GM12891 (cell line): ENCODE data around the gene NAALADL2.

ENCODE experiments used
- DNase-seq: peaks from one replicate; pipeline ENCODE4 v3.0.0; 2011; ENCODE audit warnings: low spot score; ENCODE audit not compliant: insufficient read length
- FAIRE-seq: peaks from 2 replicates; lab custom pipeline; 2011; peaks lifted over from hg19 to GRCh38; lab: Jason Lieb, UNC
- PAX5 ChIP-seq: IDR thresholded peaks from 2 replicates; pipeline ENCODE4 v1.6.1; 2011; ENCODE audit warnings: low read length, moderate library complexity, mild to moderate bottlenecking; ENCODE audit not compliant: insufficient read depth, severe bottlenecking
- POLR2A ChIP-seq: IDR thresholded peaks from 2 replicates; pipeline ENCODE4 v1.6.1; 2011; ENCODE audit warnings: low read depth, low read length, control low read depth
- POLR2AphosphoS5 ChIP-seq: IDR thresholded peaks from 2 replicates; pipeline ENCODE4 v1.6.1; 2011; ENCODE audit warnings: low read depth, low read length, control low read depth
- POU2F2 ChIP-seq: IDR thresholded peaks from 2 replicates; pipeline ENCODE4 v1.6.1; 2011; ENCODE audit warnings: low read depth, mild to moderate bottlenecking, control low read depth, low read length, moderate library complexity
- SPI1 ChIP-seq: IDR thresholded peaks from 2 replicates; pipeline ENCODE4 v1.6.1; 2011; ENCODE audit warnings: low read depth, low read length, control low read depth
- TAF1 ChIP-seq: IDR thresholded peaks from 2 replicates; pipeline ENCODE4 v1.6.1; 2011; ENCODE audit warnings: low read depth, low read length, control low read depth

The NAALADL2 gene

DNA sequence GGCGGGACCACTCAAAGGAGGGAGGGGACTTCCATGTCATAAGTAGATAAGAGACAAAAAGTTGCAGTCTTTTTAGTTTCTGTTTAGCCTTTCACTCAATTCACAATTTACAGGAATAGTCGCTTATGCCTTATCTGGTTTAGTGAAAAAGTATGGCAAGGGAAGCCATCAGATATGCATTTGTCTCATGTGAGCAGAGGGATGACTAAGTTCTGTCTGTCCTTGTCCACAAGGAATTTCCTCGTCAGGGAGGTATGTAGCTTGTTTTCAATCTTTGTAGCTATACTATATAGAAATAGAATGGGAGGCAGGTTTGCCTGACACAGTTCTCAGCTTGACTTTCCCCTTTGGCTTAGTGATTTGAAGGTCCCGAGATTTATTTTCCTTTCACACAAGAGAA, 882.8 kb downstream of the NAALADL2 start:
- DNase-seq, result no peak
- TF ChIP-seq SPI1 (no peak), TAF1 (no peak), PAX5 (no peak), POLR2A (no peak), POLR2AphosphoS5 (no peak), POU2F2 (no peak)
- no peak for FAIRE-seq

DNA sequence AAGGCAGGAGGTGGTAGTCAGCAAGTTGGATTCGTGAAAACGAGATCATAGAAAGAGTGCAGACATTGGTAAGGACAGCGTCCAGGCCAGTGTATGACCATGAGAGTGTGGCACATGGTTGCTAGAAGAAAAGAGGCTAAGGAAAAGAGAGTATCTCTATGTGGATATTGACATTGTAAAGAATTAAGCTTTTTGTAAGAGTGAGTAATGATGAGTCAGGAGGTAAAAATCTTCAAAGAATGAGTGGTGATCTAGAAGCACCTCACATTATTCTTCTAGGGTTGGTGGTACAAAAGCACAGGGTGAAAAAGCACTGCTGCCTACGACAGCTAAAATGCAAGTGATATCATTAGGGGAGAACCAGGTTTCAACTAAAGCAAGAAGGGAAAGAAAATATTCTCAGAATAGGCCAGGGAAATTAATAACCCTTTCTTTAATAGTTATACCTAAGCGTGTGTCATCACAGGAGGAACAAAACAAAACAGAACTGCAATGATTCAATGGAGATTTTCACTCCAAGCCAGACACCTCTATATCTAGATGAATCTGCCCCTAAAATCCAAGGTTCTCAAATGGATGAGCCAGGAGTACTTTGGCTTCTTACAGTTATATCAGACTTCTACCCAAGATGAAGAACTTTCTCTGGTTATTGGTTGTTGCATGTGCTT, 884.7 kb downstream of the NAALADL2 start:
- DNase-seq (no peak), FAIRE-seq (no peak)

DNA sequence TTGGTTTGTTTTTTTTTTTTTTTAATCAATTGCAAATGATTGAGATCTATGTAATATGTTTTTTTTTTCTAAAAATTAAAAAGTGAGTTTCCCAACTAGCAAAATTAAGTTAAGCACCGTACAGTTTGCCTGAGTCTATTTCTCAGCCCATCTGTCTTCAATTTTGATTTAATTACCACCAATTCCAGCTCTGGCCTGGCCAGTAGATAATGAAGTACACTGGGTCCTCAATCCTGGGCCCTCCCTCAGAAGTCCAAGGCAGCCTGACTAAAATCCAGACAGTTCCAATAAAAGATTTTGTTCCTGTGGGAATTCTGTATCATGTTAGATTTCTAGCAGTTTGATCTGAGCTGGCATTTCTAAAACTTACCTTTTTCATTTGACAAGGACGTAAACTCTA, 887.2 kb downstream of the NAALADL2 start:
- FAIRE-seq, result no peak
- TF ChIP-seq POLR2AphosphoS5 (no peak), PAX5 (no peak), POLR2A (no peak)
- no peak for DNase-seq

More for the DNA sequence above, 884.7 kb downstream of the NAALADL2 start:
- TF ChIP-seq POU2F2 (no peak), SPI1 (no peak), POLR2A (no peak), TAF1 (no peak), POLR2AphosphoS5 (no peak), PAX5 (no peak)

DNA sequence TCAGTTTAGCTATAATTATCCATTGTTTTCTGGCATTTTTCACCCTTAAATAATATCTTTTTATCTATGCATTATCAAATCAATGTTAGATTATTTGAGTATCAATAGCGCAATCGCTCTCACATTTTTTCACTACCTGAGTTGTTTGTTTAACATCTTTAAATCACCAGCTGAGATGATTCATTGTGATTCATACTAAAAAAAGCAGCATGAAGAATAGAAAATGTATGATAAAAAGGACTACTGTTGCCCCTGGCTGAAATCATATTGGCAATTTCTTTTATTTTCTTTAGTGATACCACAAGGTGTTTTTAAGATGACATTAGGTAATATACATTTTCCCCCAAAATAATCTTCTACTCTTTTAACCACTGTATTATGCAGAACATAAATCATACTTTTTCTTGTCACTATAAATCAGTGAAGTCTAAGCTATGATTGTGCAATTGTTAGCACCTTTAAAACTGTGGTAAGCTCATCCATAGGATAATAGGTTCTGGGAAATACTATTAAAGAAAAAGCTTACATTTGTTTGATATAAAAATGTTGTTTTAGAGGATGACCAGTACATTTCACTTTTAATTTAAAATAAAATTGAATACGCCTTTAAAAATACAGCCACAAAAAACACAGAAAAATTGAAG, 889.1 kb downstream of the NAALADL2 start:
- no peak for TF ChIP-seq PAX5
- no peak for TF ChIP-seq POLR2A
- TF ChIP-seq TAF1, result no peak
- TF ChIP-seq POLR2AphosphoS5, result no peak
- TF ChIP-seq SPI1, result no peak
- TF ChIP-seq POU2F2, result no peak
- no peak for FAIRE-seq
- DNase-seq, result no peak

GRCh38 chr3:175749981-175750380, 890.8 kb downstream of the NAALADL2 start:
- FAIRE-seq (no peak), DNase-seq (no peak)
- TF ChIP-seq PAX5 (no peak), SPI1 (no peak), POLR2AphosphoS5 (no peak), POU2F2 (no peak), TAF1 (no peak), POLR2A (no peak)

DNA sequence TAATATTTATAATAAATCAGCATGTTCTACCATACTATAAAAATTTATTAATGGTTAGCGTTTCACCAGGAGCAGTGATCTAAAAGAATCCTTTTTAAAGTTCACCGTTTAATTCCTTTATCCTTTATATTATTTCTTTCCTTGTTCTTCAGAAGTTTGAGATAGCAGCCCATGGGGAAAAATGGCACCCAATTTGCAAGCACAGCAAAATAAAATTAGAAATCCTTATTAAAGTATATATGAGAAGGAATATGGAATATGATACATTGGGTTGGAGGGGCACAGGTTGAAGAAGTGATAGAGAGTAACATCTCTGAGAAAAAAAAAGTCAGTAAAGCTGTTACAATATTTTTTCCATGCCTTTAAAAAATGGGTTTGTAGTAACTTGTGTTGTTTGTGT, 892.0 kb downstream of the NAALADL2 start:
- TF ChIP-seq TAF1, result no peak
- no peak for TF ChIP-seq POU2F2
- no peak for TF ChIP-seq PAX5
- no peak for TF ChIP-seq SPI1
- TF ChIP-seq POLR2A, result no peak
- no peak for TF ChIP-seq POLR2AphosphoS5
- no peak for DNase-seq
- no peak for FAIRE-seq

DNA sequence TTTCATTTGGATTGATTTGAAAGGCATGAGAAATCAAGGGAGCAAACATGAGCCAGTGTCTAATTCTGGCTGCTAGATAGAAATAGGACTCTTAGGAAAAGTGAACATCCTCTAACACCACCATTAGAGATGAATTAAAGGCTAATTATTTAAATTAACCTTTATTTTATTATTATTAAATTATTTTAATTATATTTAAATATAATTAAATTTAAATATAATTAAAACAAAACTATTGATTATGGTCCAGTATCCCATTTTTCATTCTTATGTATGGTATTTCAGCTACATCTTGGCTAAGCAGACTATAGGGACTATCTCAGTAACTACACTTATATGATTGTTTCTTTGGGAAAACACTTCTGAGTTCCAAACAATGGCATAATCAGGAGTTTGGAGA, 904.8 kb downstream of the NAALADL2 start:
- FAIRE-seq (no peak), DNase-seq (no peak)
- TF ChIP-seq TAF1, result no peak
- TF ChIP-seq POLR2A, result no peak

- no peak for TF ChIP-seq POU2F2
- no peak for TF ChIP-seq PAX5
- TF ChIP-seq SPI1, result no peak
- no peak for TF ChIP-seq POLR2A
- no peak for TF ChIP-seq POLR2AphosphoS5
- TF ChIP-seq TAF1, result no peak
- DNase-seq (no peak), FAIRE-seq (no peak)
Observed at GRCh38 chr3:175764722-175765121, 905.6 kb downstream of the NAALADL2 start.

DNA sequence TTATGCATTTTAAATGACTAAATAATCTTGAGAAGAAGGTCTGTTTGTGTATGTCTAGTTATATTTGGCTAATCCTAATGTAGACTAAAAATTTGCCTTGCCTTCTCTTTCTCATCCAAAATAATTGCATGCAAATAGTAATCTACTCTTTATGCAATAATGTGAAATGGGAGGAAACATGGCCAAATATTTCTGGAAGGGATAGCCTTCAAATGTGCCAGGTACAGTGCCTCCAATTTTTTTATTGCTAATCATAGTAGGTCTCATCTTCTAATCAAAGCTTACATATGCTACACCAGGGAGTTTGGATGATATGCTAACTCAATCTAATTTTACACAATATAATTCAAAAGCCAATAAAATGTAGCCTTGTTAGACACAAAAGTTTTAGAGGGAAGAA, 911.3 kb downstream of the NAALADL2 start:
- FAIRE-seq (no peak), DNase-seq (no peak)
- TF ChIP-seq SPI1 (no peak), POU2F2 (no peak), PAX5 (no peak), POLR2AphosphoS5 (no peak), TAF1 (no peak), POLR2A (no peak)

- no peak for DNase-seq
- FAIRE-seq, result no peak
- TF ChIP-seq PAX5 (no peak), SPI1 (no peak), POU2F2 (no peak), TAF1 (no peak), POLR2AphosphoS5 (no peak), POLR2A (no peak)
Observed at GRCh38 chr3:175777495-175777894, 918.4 kb downstream of the NAALADL2 start.

- no peak for TF ChIP-seq PAX5
- no peak for TF ChIP-seq POLR2A
- FAIRE-seq, result no peak
Observed at GRCh38 chr3:175777965-175778364, 918.8 kb downstream of the NAALADL2 start.

More at GRCh38 chr3:175777965-175778364, 918.8 kb downstream of the NAALADL2 start:
- no peak for DNase-seq
